ENCODE measurements around the gene CLDN9.
"Not testable (repeated sequence)": the region's sequence is repeated elsewhere in the genome, so short reads cannot be mapped to it uniquely, and the experiment has no call there.

CLDN9 gene

DNA sequence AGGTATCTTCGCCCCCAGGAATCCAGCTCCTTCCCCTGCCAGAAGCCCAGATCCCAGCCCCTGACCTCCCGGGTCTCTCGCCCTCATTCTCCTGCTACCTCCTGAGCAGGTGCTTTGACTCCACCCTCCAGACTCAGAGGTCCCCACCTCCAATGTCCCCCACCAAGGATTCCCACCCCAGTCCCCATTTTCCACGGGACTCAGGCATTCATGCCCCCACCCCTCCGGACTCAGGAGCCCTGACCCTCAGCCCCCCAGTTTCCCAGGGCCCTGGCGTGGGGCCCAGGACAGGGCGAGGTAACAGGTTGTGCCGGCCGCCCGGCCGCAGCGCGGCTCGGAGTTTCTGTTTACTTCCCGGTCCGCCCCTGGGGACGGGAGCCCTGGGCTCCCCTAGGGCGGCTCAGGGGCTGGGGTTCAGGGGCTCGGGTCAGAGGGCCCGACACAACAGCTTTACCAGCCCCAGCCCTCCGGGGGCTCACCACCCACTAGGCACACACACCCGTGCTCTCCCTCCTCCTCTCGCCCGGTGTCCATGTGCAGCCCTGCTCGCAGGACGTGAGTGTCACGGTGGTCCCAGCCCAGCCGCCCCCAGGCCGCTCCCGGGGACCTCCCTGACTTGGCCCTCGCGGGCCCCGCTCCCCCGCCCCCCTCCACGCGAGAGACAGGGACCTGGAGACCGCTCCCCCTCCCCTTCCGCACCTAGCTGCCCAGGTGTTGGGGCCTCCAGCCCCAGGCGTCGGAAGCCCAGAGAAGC is 23.4 kb downstream of the CLDN9 start:
- no peak for DNase-seq

DNA sequence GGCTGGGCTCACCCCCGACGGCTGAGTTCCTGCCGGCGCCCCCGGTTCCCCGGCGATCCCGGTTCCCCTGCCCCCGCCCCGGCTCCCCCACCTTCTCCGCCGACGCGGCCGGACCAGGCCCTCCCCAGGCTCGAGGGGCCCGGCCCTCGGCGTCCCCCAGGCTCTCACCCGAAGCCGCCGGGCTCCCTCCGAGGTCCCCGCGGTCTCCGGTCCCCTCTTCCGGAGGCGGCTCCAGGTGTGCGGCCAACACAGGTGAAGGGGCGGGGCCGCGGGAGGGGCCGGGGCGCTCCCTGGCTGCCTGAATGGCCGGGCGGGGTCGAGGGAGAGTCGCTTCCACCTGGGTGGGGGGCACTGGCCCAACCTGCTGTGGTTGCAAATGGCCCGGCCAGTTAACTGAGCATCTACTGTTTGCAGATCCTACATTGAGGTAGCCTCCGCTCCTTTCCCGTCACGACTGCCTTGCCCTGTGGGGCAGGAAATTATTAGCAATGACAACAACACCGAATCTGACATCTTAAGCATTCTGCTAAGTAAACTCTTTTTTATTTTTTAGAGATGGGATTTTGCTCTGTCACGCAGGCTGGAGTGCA is 24.1 kb downstream of the CLDN9 start, which contains the start of gene BICDL2:
Gene BICDL2 (minus strand): TSS at position 219 of the 590 bp plus-strand sequence. CDS start 1,448 bp downstream, outside the sequence.
- DNase-seq = no peak

DNA sequence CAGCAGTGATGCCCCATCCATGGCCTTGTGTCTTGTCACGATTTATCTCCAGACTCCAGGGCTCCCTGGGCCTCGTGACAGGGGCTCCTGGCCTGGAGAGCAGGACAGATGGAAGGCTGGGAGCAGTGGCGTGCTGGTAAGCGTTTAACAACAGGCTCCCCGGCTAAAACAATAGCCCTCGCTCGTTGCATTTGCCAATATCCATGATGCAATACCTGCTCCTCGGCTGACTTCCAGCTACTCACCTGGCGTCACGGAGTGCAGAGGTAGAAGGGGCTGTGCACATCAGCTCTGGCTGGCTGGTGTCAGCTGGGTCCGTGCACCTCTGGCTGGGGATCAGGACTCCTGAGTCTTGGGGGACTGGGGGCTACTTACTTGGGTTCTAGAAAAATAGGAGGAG is 25.5 kb downstream of the CLDN9 start:
- no peak for DNase-seq

DNA sequence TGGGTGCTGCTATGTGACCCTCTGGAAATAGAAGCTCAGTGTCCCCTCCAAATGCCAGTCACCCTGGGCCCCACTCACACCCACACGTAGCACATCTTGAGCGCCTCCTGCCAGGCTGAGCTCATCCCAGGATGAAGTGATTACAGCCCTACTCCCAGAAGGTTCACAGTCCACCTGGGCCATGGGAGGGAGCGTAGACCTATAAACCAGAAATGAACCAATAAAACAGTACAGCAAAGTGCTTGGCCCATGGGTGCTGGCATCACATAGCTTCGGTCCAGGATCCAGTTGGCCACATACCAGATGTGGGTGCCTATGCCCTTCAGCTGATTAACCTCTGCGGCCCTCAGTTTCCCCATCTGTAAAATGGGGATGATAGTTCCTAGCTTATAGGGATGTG is 26.2 kb downstream of the CLDN9 start:
- DNase-seq = no peak

DNA sequence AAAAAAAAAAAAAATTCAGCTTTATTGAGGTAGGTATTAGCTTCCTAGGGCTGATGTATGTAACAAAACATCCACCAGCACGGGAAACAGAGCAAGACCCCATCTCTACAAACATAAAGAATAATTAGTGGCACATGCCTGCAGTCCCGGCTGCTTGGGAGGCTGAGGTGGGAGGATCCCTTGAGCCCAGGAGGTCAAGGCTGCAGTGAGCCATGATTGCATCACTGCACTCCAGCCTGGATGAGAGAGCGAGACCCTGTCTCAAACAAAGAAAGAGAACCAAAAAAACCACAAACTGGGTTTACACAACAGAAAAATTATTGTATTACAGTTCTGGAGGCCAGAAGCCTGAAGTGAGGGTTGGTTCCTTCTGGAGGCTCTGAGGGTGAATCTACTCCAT is 29.7 kb downstream of the CLDN9 start:
- no peak for DNase-seq

DNA sequence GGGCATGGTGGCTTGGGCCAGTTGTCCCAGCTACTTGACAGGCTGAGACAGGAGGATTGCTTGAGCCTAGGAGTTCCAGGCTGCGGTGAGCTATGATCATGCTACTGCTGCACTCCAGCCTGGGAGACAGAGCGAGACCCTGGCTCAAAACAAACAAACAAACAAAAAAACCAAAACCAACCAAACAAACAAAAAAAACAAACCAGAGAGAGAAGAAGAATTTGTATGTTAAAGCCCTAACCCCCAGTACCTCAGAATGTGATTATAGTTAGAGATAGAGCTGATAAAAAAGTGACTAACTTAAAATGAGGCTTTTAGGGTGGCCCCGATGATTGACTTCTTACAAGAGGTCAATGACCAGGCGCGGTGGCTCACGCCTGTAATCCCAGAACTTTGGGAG is 32.0 kb downstream of the CLDN9 start:
- no peak for DNase-seq

DNA sequence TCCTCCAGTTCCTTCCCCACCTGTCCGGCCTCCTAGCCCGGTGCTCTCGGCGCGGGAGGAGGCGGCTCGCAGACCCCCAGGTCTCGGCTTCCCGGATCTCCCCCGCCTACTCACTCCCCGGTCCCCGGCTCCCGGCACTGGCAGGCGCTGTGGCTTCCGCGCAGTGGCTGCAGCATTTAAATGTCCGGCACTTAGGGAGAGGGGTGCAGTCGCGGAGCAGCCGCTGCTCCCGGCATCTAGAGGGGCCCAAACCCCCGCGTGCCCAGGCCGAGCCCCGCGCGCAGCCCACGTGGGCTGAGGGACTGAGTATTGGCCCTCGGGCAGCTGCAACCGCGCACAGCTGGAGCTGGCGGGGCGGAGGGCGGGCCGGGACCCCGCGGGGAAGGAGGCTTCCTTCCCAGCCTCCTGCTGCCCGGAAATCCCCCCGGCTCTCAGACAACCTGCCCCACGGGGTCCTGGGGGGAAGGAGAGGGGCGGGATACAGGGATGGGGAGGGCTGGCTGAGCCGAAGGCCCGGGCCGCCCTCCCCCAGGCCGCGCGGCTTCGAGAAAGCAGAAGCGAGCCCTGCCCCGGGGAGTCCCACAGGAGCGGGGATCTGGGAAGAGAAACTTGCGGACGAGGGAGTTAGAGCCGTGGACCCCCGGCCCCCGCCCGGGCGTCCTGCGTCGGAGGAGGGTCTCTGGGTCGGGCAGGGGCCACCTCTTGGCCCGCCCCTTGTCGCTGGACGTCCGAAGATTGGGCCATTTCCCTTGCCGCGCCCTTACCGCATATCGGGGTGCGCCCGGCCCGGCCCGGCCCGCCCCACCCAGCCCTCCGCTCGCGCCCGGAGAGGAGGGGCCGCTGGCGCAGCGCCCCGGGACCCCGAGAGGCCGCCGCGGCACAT is 33.3 kb downstream of the CLDN9 start, which contains the start of gene MMP25:
Gene MMP25 (plus strand): TSS at position 804 of the 883 bp plus-strand sequence. CDS start 357 bp downstream, outside the sequence.
- DNase-seq = no peak

DNA sequence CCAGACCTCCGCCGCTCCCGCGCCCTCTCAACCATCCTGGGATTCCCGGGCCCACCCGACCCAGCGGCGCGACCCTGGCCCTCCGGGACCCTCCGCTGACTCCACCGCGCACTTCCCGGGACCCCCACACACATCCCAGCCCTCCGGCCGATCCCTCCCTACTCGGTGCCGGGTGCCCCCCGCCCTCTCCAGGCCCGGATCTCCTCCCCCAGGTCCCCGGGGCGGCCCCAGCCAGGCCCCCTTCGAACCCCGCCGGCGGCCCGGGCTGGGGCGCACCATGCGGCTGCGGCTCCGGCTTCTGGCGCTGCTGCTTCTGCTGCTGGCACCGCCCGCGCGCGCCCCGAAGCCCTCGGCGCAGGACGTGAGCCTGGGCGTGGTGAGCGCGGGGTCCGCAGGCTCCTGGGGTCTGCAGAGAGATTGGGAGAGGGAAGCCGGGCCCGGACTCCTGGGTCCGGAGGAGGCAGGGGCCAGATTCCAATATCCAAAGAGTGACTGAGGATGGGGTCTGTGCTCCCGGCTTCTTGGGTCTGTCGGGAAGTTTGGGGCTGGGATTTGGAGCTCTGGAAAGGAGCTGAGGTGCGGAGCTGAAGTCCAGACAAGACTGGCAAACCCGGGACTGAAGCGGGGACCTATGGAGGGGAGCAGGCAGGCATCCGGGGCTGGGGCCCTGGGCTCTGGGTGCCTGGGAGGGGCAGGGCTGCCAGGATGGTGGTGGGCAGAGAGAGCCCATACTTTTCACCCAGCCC is 34.1 kb downstream of the CLDN9 start:
- DNase-seq = no peak

DNA sequence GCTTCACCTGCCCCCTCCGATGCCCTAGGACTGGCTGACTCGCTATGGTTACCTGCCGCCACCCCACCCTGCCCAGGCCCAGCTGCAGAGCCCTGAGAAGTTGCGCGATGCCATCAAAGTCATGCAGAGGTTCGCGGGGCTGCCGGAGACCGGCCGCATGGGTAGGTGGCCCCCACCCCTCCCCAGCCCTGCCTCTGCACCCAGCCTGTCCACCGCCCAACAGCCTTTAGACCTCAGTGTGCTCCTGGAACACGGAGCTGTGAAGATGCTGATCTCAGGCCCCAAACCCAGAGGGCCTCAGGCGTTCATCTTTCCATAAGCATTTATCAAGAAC is 34.6 kb downstream of the CLDN9 start:
- DNase-seq = no peak

DNA sequence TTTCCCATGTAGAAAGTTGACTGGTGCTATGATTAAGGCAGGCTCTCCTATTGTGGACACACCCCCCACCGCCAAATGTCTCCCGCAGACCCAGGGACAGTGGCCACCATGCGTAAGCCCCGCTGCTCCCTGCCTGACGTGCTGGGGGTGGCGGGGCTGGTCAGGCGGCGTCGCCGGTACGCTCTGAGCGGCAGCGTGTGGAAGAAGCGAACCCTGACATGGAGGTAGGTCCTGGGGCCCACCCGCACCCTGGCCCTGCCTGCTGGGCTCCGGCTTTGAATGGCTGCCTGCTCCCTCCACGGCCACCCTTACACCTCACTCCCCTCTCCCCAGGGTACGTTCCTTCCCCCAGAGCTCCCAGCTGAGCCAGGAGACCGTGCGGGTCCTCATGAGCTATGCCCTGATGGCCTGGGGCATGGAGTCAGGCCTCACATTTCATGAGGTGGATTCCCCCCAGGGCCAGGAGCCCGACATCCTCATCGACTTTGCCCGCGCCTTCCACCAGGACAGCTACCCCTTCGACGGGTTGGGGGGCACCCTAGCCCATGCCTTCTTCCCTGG is 37.3 kb downstream of the CLDN9 start:
- DNase-seq = no peak

DNA sequence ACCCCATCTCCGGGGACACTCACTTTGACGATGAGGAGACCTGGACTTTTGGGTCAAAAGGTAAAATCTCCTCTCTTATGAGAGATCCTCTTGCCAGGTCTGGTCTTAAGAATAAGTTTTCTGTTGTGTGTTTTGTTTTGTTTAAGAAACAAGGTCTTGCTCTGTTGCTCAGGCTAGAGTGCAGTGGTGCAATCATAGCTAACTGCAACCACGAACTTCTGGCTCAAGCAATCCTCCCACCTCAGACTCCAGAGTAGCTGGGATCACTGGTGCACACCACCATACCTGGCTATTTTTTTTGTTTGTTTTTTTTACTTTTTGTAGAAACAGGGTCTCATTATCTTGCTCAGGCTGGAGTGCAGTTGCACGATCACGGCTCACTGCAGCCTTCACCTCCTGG is 37.8 kb downstream of the CLDN9 start:
- no peak for DNase-seq

DNA sequence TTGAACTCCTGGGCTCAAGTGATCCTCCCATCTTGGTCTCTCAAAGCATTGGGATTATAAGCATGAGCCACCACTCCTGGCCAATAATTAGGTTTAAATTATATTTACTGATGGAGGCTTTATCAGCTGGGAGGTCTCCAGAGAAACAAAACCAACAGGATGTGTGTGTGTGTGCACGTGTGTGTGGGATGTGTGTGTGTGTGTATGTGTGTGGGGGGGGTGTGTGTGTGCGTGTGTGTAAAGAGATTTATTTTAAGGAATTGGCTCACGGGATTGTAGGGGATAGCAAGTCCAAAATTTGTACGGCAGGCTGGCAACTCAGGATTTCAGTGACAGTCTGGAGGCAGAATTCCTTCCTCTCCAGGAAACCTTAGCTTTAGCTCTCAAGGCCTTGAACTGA is 38.3 kb downstream of the CLDN9 start:
- DNase-seq = no peak

DNA sequence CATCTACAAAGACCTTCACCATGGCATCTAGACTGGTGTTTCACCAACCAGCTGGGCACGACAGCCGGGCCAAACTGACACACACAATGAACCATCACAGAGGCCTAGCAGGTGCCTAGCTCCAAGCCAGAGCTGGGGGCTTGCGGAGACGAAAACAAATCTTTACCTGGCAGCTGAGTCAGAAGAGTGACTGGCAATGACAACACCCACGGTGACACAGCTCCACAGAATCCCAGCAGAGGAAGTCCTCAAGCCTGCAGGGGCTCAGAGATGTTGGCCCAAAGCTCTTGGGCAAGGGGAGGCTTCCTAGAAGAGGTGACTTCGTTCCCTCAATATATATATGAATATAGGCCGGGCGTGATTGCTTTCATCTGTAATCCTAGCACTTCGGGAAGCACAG is 38.8 kb downstream of the CLDN9 start:
- no peak for DNase-seq

DNA sequence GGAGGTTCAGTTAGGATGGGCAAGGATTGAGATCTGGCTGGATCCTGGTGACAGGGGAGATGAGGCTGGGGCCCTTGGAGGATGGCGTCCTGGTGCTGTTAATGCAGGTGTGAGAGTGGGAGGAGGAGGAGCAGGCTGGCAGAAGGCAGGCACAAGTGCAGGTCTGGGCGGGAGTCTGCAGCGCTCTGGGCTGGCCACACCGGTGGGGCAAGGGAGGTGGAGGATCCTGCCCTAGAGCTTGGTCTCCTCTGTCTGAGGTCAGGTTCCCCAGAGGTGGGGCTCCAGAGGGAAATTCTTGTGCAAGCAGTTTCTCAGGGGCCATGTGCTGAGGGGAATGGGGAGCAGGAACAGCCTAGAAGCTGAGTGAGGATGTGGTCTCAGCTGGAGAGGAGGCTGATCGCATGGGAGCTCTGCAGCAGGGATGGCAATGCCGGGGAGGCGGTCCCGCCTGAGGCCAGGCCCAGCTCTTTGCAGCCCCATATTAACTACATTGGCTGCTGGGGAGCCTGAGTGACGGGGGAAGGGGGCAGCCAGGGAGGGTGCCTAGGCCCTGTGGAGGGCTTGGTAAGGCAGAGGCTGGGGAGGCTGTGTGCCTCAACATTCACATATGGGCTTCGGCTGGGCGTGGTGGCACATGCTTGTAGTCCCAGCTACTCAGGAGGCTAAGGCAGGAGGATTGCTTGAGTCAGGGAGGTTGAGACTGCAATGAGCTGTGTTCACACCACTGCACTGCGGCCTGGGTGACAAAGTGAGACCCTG is 40.0 kb downstream of the CLDN9 start:
- DNase-seq = not testable (repeated sequence)

DNA sequence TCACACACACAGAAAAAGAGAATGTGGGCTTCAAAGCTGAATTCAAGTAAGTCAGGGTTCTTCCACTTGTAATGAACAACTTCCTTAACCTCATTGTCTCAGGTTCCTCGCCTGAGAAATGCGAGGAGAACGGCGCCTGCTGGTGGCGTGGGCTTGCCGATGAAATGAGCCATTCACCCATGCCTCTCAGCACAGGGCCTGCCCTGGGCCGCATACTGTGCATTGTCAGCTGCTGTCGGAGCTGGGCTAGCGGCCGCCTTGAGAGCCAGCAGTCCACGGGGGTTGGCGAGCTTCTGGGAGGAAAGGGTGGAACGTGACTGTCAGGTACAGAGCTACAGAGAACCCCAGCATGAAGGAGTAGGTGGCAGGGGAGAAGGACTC is 40.6 kb downstream of the CLDN9 start:
- not testable (repeated sequence) for DNase-seq

DNA sequence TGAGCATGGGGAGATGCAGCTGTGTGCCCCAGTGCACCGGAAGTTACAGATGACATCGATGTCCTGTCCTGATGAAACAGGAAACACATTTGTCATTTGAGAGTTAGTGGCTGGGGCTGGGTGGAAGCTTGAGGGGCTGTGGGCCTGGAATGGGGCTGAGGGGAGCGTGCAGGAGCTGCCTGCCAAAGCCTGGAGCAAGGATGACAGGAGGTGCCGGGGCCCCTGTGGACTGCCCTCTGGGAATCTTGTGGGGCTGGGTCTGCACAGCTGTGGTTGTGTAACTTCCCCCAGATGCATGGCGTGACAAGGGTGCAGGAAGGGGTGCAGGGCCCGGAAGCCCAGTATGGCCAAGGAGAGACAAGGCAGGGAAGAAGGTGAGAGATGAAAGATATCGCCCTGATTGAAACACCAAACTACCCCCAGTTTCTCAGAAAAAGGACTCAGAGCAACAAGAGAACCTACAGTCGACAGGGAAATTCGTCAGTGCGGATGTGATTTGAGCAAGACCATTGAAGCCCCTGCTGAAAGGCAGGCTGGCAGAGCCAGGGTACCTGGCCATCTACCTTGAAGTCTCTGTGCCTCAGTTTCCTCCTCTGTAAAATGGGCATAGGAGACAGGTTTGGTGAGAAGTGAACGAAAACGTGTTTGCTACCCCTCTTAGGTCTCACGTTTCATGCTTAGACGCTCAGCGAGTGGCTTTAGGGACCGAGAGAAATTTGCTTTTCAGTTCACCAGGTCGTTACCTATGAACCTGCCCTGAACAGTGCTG is 42.4 kb downstream of the CLDN9 start:
- no peak for DNase-seq

DNA sequence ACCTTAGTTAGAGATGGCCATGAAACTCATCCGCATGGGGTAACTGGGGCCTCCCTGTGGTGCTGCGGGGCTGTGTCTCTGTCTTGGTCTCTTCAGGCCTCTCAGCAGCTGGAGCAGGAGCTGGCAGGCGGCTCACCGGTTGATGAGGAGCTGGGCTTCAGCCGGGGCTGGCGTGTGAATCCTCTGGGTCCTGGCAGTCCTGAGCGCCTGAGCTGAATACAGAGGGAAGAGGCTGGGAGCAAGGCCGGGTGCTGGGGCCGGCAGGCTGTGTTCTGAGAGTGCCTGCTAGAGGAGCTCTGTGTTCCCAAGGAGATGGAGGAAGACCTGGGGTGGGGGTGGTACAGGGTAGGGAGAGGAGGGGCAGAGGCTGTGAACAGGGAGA is 43.0 kb downstream of the CLDN9 start:
- DNase-seq = not testable (repeated sequence)

DNA sequence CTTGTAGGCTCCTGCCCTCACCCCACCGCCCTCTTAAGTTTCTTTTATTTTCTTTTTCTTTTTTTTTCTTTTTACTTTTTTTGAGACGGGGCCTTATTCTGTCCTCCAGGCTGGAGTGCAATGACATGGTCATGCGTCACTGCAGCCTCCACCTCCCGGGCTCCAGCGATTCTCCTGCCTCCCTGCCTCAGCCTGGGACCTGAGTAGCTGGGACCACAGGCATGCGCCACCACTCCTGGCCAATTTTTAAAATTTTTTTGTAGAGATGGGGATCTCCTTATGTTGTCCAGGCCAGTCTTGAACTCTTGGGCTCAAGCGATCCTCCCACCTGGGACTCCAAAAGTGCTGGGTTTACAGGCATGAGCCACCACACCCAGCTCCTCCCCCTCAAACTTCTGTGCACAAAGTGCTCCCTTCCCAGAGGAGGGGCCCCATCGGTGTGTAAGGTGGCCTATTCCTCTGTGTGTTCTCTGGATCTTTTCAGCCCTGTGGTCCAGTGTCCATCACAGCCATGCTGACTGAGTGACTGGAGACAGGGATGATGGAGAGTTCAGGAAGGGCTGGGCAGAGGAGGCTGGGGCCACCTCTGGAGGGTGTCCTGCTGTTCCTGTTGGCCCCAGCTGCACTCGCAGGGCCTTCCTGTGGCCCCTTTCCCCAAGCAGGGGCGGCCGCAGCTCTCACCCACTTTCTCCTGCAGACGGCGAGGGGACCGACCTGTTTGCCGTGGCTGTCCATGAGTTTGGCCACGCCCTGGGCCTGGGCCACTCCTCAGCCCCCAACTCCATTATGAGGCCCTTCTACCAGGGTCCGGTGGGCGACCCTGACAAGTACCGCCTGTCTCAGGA is 43.8 kb downstream of the CLDN9 start:
- DNase-seq = no peak

DNA sequence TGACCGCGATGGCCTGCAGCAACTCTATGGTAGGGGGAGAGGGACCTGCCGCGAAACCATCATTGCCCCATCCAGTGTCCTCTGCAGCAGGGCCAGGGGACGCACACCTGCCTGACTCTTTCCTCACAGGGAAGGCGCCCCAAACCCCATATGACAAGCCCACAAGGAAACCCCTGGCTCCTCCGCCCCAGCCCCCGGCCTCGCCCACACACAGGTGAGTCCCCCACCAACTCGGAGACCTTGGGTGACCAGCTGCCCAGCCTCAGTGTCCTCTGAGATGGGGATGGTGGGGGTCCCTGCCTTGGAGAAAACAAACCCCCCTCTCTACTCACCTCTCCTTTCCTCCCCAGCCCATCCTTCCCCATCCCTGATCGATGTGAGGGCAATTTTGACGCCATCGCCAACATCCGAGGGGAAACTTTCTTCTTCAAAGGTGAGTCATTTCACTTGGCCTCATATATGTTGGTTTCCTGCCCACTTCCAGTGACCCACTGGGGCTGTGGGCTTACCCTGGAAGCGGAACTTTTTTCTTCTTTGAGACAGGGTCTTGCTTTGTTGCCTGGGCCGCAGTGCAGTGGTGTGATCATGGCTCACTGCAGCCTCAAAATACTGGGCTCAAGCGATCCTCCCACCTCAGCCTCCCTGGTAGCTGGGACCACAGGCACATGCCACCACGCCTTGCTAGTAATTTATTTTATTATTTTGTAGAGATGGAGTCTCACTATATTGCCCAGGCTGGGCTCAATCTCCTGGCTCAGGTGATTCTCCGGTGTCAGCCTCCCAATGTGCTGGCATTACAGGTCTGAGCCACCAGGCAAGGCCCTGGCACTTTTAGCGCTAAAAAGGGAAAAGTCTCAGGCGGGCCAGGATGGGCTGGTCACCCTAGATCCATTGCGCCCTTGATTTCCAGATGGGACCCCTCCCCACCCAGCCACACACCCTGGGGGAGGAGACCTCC is 44.7 kb downstream of the CLDN9 start:
- no peak for DNase-seq

Measured in NCI-H748 treated with DMSO at 0.1 percent for 48 hours (cell line).